Mammary epithelial cell (primary cell): ENCODE results near the gene NEMF.

ENCODE experiments used
- CTCF ChIP-seq, 2 donors: IDR thresholded peaks in 1 of 2; conservative IDR thresholded peaks in 1 of 2; 2 replicates each; pipeline ENCODE4 v1.5.1; 2011 to 2012; ENCODE audit warnings: inconsistent platforms in 2 of 2, low read length in 2 of 2, mild to moderate bottlenecking in 2 of 2, control low read depth in 1 of 2, low read depth in 1 of 2; ENCODE audit not compliant: insufficient read depth in 1 of 2; ENCODE audit errors: extremely low read depth in 1 of 2
- EZH2 ChIP-seq: IDR thresholded peaks from 2 replicates; pipeline ENCODE4 v1.6.1; 2012; ENCODE audit warnings: low read length, inconsistent platforms, borderline replicate concordance

- TF ChIP-seq CTCF (conservative IDR thresholded peaks at IDR 0.05 in 1 of 2, IDR thresholded peaks at IDR 0.05 in 1 of 2; ENCODE audit: extremely low read depth in 1 of 2, insufficient read depth in 1 of 2, low read depth in 1 of 2, low read length in 2 of 2) (no peak), EZH2 (no peak)
Observed at GRCh38 chr14:49880267-49881064, 27.9 kb upstream of the NEMF start.
